Gastrocnemius medialis (tissue), 4 donors: ENCODE data around the gene KAZN. TPM values are rescaled to one million over a fixed set of nuclear protein-coding genes. Genes with fewer than 3 reads are reported as not detected.

Experiments used
- ATAC-seq, 2 donors: fragments of 150-250 bp; one replicate each; pipeline ENCODE4 v1.9.1; 2016
- DNase-seq, 2 donors: peaks; one replicate each; pipeline ENCODE4 v3.0.0-alpha.2; 2019
- H3K27ac ChIP-seq, 4 donors: fragments of 200-600 bp; sonication (generic); 1 replicate in 1 of 4; 2 replicates in 3 of 4; pipeline ENCODE4 v1.5.1; 2016 to 2018; ENCODE audit warnings: mild to moderate bottlenecking in 2 of 4, moderate library complexity in 1 of 4
- H3K27me3 ChIP-seq, 3 donors: fragments of 200-600 bp; sonication (generic) in 2 of 3; 1 replicate in 1 of 3; 2 replicates in 2 of 3; pipeline versions ENCODE4 v1.5.1 to v1.6.0; 2016 to 2019; ENCODE audit warnings: mild to moderate bottlenecking in 1 of 3, moderate library complexity in 1 of 3
- H3K36me3 ChIP-seq, 2 donors: fragments of 200-600 bp; sonication (generic) in 1 of 2; one replicate each; pipeline ENCODE4 v1.5.1; 2017 to 2018
- H3K4me1 ChIP-seq, 2 donors: fragments of 200-600 bp; sonication (generic) in 1 of 2; one replicate each; pipeline ENCODE4 v1.5.1; 2016 to 2017; ENCODE audit warnings: mild to moderate bottlenecking in 2 of 2
- H3K4me3 ChIP-seq, 4 donors: fragments of 200-600 bp; sonication (generic) in 3 of 4; 1 replicate in 1 of 4; 2 replicates in 3 of 4; pipeline ENCODE4 v1.5.1; 2016 to 2019; ENCODE audit warnings: mild to moderate bottlenecking in 2 of 4
- H3K9me3 ChIP-seq, 3 donors: fragments of 200-600 bp; sonication (generic) in 2 of 3; 1 replicate in 1 of 3; 2 replicates in 2 of 3; pipeline ENCODE4 v1.5.1; 2016 to 2019
- CTCF ChIP-seq, 5 experiments: fragments of 450-650 bp in 3 of 5; fragments of 200-600 bp in 2 of 5; sonication (generic) in 2 of 5; IDR thresholded peaks in 4 of 5; conservative IDR thresholded peaks in 1 of 5; 1 replicate in 4 of 5; 2 replicates in 1 of 5; pipeline ENCODE4 v1.5.1; 2016 to 2019; ENCODE audit warnings: antibody characterized with exemption in 5 of 5, mild to moderate bottlenecking in 3 of 5, moderate library complexity in 3 of 5
- POLR2A ChIP-seq, 2 donors: fragments of 450-650 bp; IDR thresholded peaks; one replicate each; pipeline ENCODE4 v1.6.1; 2017; ENCODE audit warnings: antibody characterized with exemption in 2 of 2, mild to moderate bottlenecking in 2 of 2, moderate library complexity in 2 of 2
- in situ Hi-C, 4 donors: fragments of 200-750 bp; cut with MboI; loops; one replicate each; pipeline versions ENCODE4 v1.15.0 to v1.8.0; 2017; ENCODE audit warnings: low sequenced_read_pairs in 4 of 4
- intact Hi-C: fragments of 100-400 bp; cut with DNase I; formaldehyde crosslinking; loops from one replicate; pipeline ENCODE4 v1.15.1; 2023; ENCODE audit warnings: low total_unique reads
- total RNA-seq, 4 donors: library from RNA; depleted of rRNA; stranded (reverse); fragments of >200 nt; gene quantifications; one replicate each; pipeline versions ENCODE4 v1.1.0 to v1.2.3, GENCODE V29; 2016

The KAZN gene
- total RNA-seq, 4 donors from 2014 or later: 0.05 to 2.2 (median 1.00) TPM

- no peak for TF ChIP-seq CTCF (IDR thresholded peaks at IDR 0.05 in 4 of 5, conservative IDR thresholded peaks at IDR 0.05 in 1 of 5)
- in situ Hi-C loops (no loop called here), intact Hi-C loops (no loop called here)
- Histone ChIP-seq H3K4me3 (no peak overlapping the region), H3K27me3 (peaks cover 0 to 3% (median 0%) of the 10 kb centered on the region in 3 donors), H3K36me3 (no peaks in the 10 kb centered on the region), H3K27ac (no peak overlapping the region), H3K4me1 (no peaks in the 10 kb centered on the region), H3K9me3 (no peaks in the 10 kb centered on the region)
- ATAC-seq (no peak), DNase-seq (no peak)
These were observed 301.2 kb downstream of the KAZN start for GRCh38 chr1:14899686-14900085.

DNA sequence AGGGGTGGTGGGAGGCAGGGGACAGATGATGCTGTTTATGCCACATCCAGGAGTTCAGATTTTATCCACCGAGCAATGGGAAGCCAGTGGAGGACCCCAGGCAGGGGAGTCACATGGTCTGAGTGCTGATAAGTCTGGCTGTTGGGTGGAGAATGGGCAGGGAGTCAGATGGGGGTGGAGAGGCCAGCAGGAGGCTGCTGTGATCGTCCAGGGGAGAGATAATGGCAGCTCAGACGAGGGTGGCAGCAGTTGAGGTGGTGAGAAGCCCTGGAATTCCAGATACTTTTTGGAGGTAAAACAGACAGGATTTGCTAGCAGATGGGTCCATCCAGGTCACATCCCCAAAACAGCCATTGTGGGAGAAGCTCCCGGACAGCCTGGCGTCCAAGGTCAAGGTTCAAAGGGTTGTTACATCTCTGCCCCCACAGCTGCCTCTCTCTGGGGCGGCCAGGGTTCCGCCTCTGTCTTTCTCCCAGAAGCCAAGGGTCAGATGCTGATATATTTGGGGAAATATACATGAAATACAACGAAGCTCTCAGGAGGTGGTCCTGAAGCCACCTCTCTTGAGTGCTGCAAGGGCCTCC lies 303.0 kb downstream of the KAZN start:
- intact Hi-C loops: no loop called here
- Histone ChIP-seq H3K4me3 (no peak overlapping the region), H3K27me3 (peaks cover 0 to 3% (median 0%) of the 10 kb centered on the region in 3 donors), H3K4me1 (no peaks in the 10 kb centered on the region), H3K36me3 (no peaks in the 10 kb centered on the region), H3K9me3 (no peaks in the 10 kb centered on the region), H3K27ac (no peak overlapping the region)
- in situ Hi-C loops: no loop called here
- DNase-seq (no peak), ATAC-seq (no peak)
- TF ChIP-seq POLR2A (IDR thresholded peaks at IDR 0.05) (no peak), CTCF (IDR thresholded peaks at IDR 0.05 in 4 of 5, conservative IDR thresholded peaks at IDR 0.05 in 1 of 5) (no peak)

- ATAC-seq (no peak), DNase-seq (no peak)
- no peaks in the 10 kb centered on the region for H3K36me3 ChIP-seq
- H3K9me3 ChIP-seq: no peaks in the 10 kb centered on the region
- in situ Hi-C loops (no loop called here), intact Hi-C loops (no loop called here)
- no peak overlapping the region for H3K4me3 ChIP-seq
- peaks cover 0 to 3% (median 0%) of the 10 kb centered on the region in 3 donors for H3K27me3 ChIP-seq
- H3K4me1 ChIP-seq: no peaks in the 10 kb centered on the region
- no peak overlapping the region for H3K27ac ChIP-seq
- TF ChIP-seq POLR2A (IDR thresholded peaks at IDR 0.05) (no peak), CTCF (IDR thresholded peaks at IDR 0.05 in 4 of 5, conservative IDR thresholded peaks at IDR 0.05 in 1 of 5) (no peak)
These were observed 305.4 kb downstream of the KAZN start for GRCh38 chr1:14903922-14904321.

GRCh38 chr1:14906665-14907064 lies 308.2 kb downstream of the KAZN start:
- TF ChIP-seq CTCF (IDR thresholded peaks at IDR 0.05 in 4 of 5, conservative IDR thresholded peaks at IDR 0.05 in 1 of 5) (no peak), POLR2A (IDR thresholded peaks at IDR 0.05) (no peak)
- no peak for ATAC-seq
- in situ Hi-C loops: no loop called here

DNA sequence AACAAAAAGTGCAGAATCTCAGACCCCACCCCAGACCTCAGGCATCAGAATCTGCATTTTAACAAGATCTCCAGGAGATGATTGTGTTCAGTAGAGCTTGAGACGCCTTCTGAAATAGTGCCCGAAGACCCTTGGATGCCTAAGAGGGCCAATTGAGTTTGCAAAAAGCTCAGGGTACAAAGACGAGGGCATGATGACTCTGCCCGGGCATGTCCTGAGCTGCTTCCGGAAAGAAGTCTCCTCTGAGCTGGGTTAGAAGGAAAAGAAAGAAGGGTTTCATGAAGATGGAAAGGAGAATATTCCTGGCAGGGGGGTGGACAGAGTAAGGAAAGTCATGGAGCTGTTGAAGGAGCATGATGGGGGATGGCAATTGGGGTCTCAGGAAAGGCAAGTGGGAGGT lies 308.9 kb downstream of the KAZN start:
- intact Hi-C loops (no loop called here), in situ Hi-C loops (no loop called here)
- H3K9me3 ChIP-seq: no peaks in the 10 kb centered on the region
- no peaks in the 10 kb centered on the region for H3K36me3 ChIP-seq
- no peaks in the 10 kb centered on the region for H3K27me3 ChIP-seq
- H3K27ac ChIP-seq: no peak overlapping the region
- H3K4me3 ChIP-seq: no peak overlapping the region
- TF ChIP-seq CTCF (IDR thresholded peaks at IDR 0.05 in 4 of 5, conservative IDR thresholded peaks at IDR 0.05 in 1 of 5) (no peak), POLR2A (IDR thresholded peaks at IDR 0.05) (no peak)
- no peaks in the 10 kb centered on the region for H3K4me1 ChIP-seq
- ATAC-seq: no peak
- no peak for DNase-seq

More at GRCh38 chr1:14906665-14907064, 308.2 kb downstream of the KAZN start:
- Histone ChIP-seq H3K27me3 (no peaks in the 10 kb centered on the region), H3K27ac (no peak overlapping the region), H3K36me3 (no peaks in the 10 kb centered on the region), H3K4me3 (no peak overlapping the region), H3K4me1 (no peaks in the 10 kb centered on the region), H3K9me3 (no peaks in the 10 kb centered on the region)
- intact Hi-C loops: no loop called here
- no peak for DNase-seq
